BLaER1 treated with 17β-estradiol and CSF1 and Interleukin-3, amounts not matched to agents 10 nM and 100 nM (cell line): ENCODE measurements around the gene CHAD.
"Not testable (repeated sequence)": the region's sequence is repeated elsewhere in the genome, so short reads cannot be mapped to it uniquely, and the experiment has no call there.

Experiments
- H3K27ac ChIP-seq, 11 experiments: shearing (Covaris generic); formaldehyde crosslinking; 2 replicates each; pipeline ENCODE4 v1.8.1; 2022
- H3K27me3 ChIP-seq, 11 experiments: shearing (Covaris generic); formaldehyde crosslinking; 2 replicates each; pipeline ENCODE4 v1.8.1; 2022
- H3K36me3 ChIP-seq, 11 experiments: shearing (Covaris generic); formaldehyde crosslinking; 2 replicates each; pipeline ENCODE4 v1.8.1; 2022
- H3K4me1 ChIP-seq, 10 experiments: shearing (Covaris generic); formaldehyde crosslinking; 2 replicates each; pipeline ENCODE4 v1.8.1; 2022
- H3K4me2 ChIP-seq, 11 experiments: shearing (Covaris generic); formaldehyde crosslinking; 2 replicates each; pipeline ENCODE4 v1.8.1; 2022
- H3K4me3 ChIP-seq, 10 experiments: shearing (Covaris generic); formaldehyde crosslinking; 2 replicates each; pipeline ENCODE4 v1.8.1; 2022
- H3K9ac ChIP-seq, 11 experiments: shearing (Covaris generic); formaldehyde crosslinking; 2 replicates each; pipeline ENCODE4 v1.8.1; 2022
- H3K9me3 ChIP-seq, 11 experiments: shearing (Covaris generic); formaldehyde crosslinking; replicated peaks in 1 of 11; 2 replicates each; pipeline ENCODE4 v1.8.1; 2022
- H4K20me1 ChIP-seq, 11 experiments: shearing (Covaris generic); formaldehyde crosslinking; 2 replicates each; pipeline ENCODE4 v1.8.1; 2022
- Cebpa-rat ChIP-seq, 11 experiments: shearing (Covaris generic); IDR thresholded peaks; 2 replicates each; pipeline ENCODE4 v1.8.1; 2022

The CHAD gene

GRCh38 chr17:50440172-50440837 is 28.4 kb downstream of the CHAD start:
- Histone ChIP-seq H4K20me1 (peaks cover 0 to 74% (median 0%) of the 10 kb centered on the region in 11 experiments; a peak in 3 of 22 replicates), H3K9ac (no peak overlapping the region), H3K27ac (no peak overlapping the region), H3K4me2 (no peak overlapping the region), H3K36me3 (peaks cover 0 to 54% (median 11%) of the 10 kb centered on the region in 11 experiments; a peak in 13 of 22 replicates), H3K27me3 (no peaks in the 10 kb centered on the region), H3K4me3 (no peak overlapping the region), H3K9me3 (no peaks in the 10 kb centered on the region), H3K4me1 (no peaks in the 10 kb centered on the region)
- TF ChIP-seq Cebpa-rat (IDR thresholded peaks at IDR 0.05) = no peak

GRCh38 chr17:50439008-50439407 is 29.7 kb downstream of the CHAD start:
- Histone ChIP-seq H3K4me2 (no peak overlapping the region), H4K20me1 (peaks cover 0 to 72% (median 0%) of the 10 kb centered on the region in 11 experiments; a peak in 3 of 22 replicates), H3K4me1 (peaks cover 0 to 3% (median 0%) of the 10 kb centered on the region in 10 experiments; a peak in 2 of 20 replicates), H3K27ac (no peak overlapping the region), H3K4me3 (no peak overlapping the region), H3K9me3 (no peaks in the 10 kb centered on the region), H3K9ac (no peak overlapping the region), H3K36me3 (peaks cover 0 to 56% (median 12%) of the 10 kb centered on the region in 11 experiments; a peak in 14 of 22 replicates), H3K27me3 (no peaks in the 10 kb centered on the region)
- TF ChIP-seq Cebpa-rat (IDR thresholded peaks at IDR 0.05) = no peak

DNA sequence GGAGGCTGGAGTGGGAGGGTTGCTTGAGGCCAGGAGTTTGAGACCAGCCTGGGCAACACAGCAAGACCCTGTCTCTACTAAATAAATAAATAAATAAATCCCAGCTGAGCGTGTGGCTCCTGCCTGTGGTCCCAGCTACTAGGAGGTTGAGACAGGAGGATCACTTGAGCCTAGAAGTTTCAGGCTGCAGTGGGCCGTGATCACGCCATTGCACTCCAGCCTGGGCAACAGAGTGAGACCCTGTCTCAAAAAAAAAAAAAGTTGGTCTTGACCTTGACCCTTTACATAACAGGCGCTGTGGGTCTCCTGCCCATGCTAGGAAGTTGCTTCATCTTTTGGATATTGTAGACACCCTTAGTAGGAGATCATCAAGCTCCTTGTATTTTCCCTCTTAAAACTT is 31.3 kb downstream of the CHAD start:
- Histone ChIP-seq H3K4me2 (no peak overlapping the region), H3K36me3 (peaks cover 0 to 63% (median 15%) of the 10 kb centered on the region in 11 experiments; a peak in 14 of 22 replicates), H3K4me1 (peaks cover 0 to 5% (median 0%) of the 10 kb centered on the region in 10 experiments; a peak in 2 of 20 replicates), H4K20me1 (peaks cover 0 to 70% (median 0%) of the 10 kb centered on the region in 11 experiments; a peak in 4 of 22 replicates), H3K27me3 (no peaks in the 10 kb centered on the region), H3K9me3 (no peaks in the 10 kb centered on the region), H3K4me3 (no peak overlapping the region), H3K9ac (no peak overlapping the region), H3K27ac (no peak overlapping the region)
- TF ChIP-seq Cebpa-rat (IDR thresholded peaks at IDR 0.05) = no peak

DNA sequence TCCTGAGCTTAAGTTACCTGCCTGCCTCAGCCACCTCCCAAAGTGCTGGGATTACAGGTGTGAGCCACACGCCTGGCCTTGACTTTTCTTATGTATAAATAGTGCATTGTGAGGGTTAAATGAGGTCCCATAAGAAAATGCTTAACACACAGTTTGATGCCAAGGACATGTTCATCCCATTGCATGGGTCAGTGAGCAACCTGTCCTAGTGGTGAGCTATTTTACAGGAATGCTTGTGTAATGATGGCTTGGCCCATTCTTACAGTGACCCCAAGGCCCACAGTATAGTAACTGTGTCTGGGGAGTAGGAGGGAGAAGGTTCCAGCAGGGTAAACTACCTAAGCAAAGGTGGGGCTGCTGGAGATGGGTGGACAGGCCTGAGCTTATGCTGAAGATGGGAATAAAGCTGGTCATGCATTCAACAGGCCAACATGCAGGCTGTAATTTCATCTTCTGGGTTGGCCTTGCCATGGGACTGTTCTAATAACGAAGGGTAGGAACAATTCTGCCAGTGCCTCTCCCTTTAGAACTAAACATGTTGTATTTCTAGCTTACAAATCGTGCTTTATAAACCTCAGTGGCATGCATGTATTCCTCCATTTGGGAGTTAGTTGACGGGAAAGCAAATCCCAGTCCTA is 36.4 kb downstream of the CHAD start:
- H3K27me3 ChIP-seq = no peaks in the 10 kb centered on the region
- no peaks in the 10 kb centered on the region for H3K9me3 ChIP-seq
- H3K9ac ChIP-seq = no peak overlapping the region
- H3K36me3 ChIP-seq = peaks cover 0 to 52% (median 12%) of the 10 kb centered on the region in 11 experiments; a peak in 14 of 22 replicates
- no peak overlapping the region for H3K27ac ChIP-seq
- no peak overlapping the region for H3K4me3 ChIP-seq
- peaks cover 10 to 26% (median 17%) of the 10 kb centered on the region in 10 experiments for H3K4me1 ChIP-seq
- TF ChIP-seq Cebpa-rat (IDR thresholded peaks at IDR 0.05) = no peak
- peaks cover 0 to 65% (median 0%) of the 10 kb centered on the region in 11 experiments; a peak in 4 of 22 replicates for H4K20me1 ChIP-seq
- no peak overlapping the region for H3K4me2 ChIP-seq

DNA sequence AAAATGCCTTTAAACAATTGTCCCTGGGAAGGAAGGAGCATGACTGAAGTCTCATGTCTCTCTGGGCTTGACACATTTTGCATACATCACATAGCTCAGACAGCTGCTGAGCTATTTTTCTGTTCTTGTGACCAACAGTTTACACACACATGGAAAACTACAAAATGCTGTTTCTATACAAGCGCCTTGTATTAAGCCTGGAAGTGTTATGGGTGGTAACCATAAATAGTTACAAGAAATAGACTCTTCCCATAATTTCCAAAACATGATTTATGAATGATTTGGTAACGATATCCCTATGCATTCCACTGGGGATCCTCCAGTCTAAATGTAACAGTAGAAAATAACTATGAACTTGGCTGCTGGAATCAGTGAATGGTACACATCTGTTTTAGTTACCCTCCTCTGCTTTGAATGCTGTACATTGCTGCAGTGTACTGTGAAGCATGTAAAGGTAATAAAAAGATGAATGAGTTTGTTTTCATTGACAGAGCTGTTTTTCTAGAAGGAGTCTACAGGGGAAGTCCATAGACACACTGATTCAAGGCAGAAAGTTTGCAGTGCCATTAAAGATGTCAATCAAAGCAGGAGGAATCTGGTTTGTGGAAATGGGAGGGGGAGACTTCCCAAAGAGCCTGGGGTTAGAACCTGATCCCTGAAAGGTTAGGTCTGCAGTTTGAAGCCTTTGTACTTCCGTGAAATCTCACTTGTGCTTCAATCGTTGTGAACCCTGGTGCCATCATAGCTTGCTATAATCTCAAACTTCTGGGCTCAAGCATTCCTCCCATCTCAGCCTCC is 37.7 kb downstream of the CHAD start:
- H3K4me3 ChIP-seq = no peak overlapping the region
- no peaks in the 10 kb centered on the region for H3K9me3 ChIP-seq
- H4K20me1 ChIP-seq = peaks cover 0 to 60% (median 0%) of the 10 kb centered on the region in 11 experiments; a peak in 4 of 22 replicates
- H3K27me3 ChIP-seq = no peaks in the 10 kb centered on the region
- TF ChIP-seq Cebpa-rat (IDR thresholded peaks at IDR 0.05) = no peak
- H3K4me1 ChIP-seq = peaks cover 19 to 30% (median 25%) of the 10 kb centered on the region in 10 experiments
- no peak overlapping the region for H3K4me2 ChIP-seq
- peaks cover 0 to 42% (median 9%) of the 10 kb centered on the region in 11 experiments; a peak in 9 of 22 replicates for H3K36me3 ChIP-seq
- no peak overlapping the region for H3K9ac ChIP-seq
- no peak overlapping the region for H3K27ac ChIP-seq

- Histone ChIP-seq H3K27ac (no peak overlapping the region), H3K4me2 (peak overlapping the region in 2 of 11 experiments; percentile 13 to 18; a peak in 1 of 22 replicates), H3K4me1 (peaks cover 29 to 41% (median 35%) of the 10 kb centered on the region in 10 experiments)
Measured at GRCh38 chr17:50429793-50430192, 38.9 kb downstream of the CHAD start.

DNA sequence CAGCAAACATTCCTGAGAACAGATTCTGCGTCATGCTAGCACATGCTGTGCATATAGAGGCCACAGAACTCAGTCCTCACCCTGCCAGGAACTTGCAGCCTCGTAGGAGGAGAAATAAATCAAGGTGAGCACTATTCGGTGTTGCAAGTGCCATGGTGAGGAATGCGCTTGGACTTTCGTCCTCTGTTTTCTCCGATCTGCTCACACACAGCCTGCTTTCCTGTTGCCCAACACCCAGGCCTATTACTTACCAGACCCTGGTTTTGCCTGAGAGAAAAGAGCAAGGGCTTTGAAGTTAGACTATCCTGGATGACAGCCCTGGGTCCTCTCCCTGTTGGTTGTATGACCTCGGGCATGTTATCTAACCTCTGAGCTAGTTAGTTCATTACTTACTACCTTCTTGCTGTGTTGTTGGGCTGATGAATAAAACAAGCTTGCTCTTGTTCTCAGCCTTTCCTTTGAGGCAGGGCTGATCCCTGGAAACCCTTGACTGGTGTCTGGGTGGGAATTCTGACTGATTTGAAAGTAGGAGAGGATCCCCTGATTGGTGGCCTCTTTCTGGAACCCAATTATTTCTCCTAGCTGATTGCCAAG is 39.8 kb downstream of the CHAD start:
- Histone ChIP-seq H3K9me3 (no peaks in the 10 kb centered on the region), H3K4me2 (peak overlapping the region in 3 of 11 experiments; percentile 95 to 99 (median 98); a peak in 3 of 22 replicates), H4K20me1 (peaks cover 0 to 49% (median 0%) of the 10 kb centered on the region in 11 experiments; a peak in 4 of 22 replicates), H3K36me3 (peaks cover 0 to 35% (median 0%) of the 10 kb centered on the region in 11 experiments; a peak in 8 of 22 replicates), H3K4me3 (no peak overlapping the region), H3K4me1 (peaks cover 38 to 48% (median 43%) of the 10 kb centered on the region in 10 experiments), H3K9ac (no peak overlapping the region), H3K27me3 (no peaks in the 10 kb centered on the region), H3K27ac (no peak overlapping the region)
- TF ChIP-seq Cebpa-rat (IDR thresholded peaks at IDR 0.05) = no peak

More at GRCh38 chr17:50429793-50430192, 38.9 kb downstream of the CHAD start:
- no peaks in the 10 kb centered on the region for H3K27me3 ChIP-seq
- peaks cover 0 to 50% (median 0%) of the 10 kb centered on the region in 11 experiments; a peak in 4 of 22 replicates for H4K20me1 ChIP-seq
- TF ChIP-seq Cebpa-rat (IDR thresholded peaks at IDR 0.05) = no peak
- no peaks in the 10 kb centered on the region for H3K9me3 ChIP-seq
- H3K9ac ChIP-seq = peak overlapping the region in 2 of 11 experiments; percentile 34 to 44; a peak in 2 of 22 replicates
- peaks cover 0 to 35% (median 0%) of the 10 kb centered on the region in 11 experiments; a peak in 8 of 22 replicates for H3K36me3 ChIP-seq
- H3K4me3 ChIP-seq = no peak overlapping the region

DNA sequence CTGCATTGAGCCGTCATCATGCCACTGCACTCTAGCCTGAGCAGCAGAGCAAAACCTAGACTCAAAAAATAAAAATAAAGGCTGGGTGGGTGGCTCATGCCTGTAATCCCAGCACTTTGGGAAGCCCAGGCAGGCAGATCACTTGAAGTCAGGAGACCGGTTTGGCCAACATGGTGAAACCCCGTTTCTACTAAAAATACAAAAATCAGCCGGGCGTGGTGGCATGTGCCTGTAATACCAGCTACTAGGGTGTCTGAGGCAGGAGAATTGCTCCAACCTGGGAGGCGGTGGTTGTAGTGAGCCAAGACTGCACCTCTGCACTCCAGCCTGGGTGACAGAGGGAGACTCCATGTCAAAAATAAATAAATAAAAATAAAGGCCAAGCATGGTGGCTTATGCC is 40.6 kb downstream of the CHAD start:
- not testable (repeated sequence) for H3K9me3 ChIP-seq, H3K9ac ChIP-seq, H3K27me3 ChIP-seq
- H3K4me1 ChIP-seq = peaks cover 42 to 56% (median 49%) of the 10 kb centered on the region in 10 experiments
- peak overlapping the region in 2 of 10 experiments; percentile 60 to 68; a peak in 3 of 20 replicates for H3K4me3 ChIP-seq
- peaks cover 0 to 44% (median 0%) of the 10 kb centered on the region in 11 experiments; a peak in 4 of 22 replicates for H4K20me1 ChIP-seq
- H3K27ac ChIP-seq = peak overlapping the region in 5 of 11 experiments; percentile 2 to 82 (median 73); a peak in 3 of 22 replicates
- H3K36me3 ChIP-seq = peaks cover 0 to 29% (median 0%) of the 10 kb centered on the region in 11 experiments; a peak in 7 of 22 replicates
- H3K4me2 ChIP-seq = peak overlapping the region; percentile 86 to 99 (median 98)
